ENCODE results near the gene GRB2. TPM values are rescaled to one million over a fixed set of nuclear protein-coding genes. Genes with fewer than 3 reads are reported as not detected.
A peak's percentile ranks its signal among the peaks of the same experiment; 100 is the strongest.

The GRB2 gene
- total RNA-seq, 2 experiments from 2014 or later: 167 to 179 TPM

DNA sequence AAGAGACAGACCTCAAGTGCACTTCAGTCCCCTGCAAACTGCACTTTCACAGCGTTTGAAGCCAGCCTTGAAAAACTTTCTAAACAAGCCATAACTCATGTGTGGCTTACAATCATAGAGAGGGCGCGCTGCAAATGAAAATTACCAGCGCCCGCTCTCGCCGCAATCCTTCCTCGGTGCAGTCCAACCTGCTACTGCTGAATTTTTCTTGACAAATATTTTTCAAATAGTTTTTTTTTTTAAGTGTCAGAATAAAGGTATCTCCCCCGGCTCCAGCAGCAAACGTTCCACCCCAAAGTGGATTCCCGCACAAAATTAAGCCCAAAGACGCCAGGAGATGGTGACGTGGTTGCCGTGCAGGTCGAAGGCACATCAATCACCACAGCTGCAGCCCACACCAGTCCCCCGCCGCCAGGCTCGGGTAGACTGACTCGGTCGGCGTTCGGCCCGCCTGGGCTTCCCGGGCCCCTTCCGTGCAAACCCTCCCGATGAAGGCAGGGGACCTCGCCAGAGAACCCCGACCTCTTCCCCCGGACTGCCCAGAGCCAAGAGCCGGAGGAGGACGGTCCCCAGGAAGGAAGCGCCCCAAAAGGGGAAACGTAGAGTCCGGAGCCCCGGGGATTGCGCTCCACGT, 630 bp downstream of the GRB2 start:
- no peaks in the 10 kb centered on the region for H3K27me3 Mint-ChIP-seq
- H3K27ac Mint-ChIP-seq: peak overlapping the region; percentile 99
- ATAC-seq: peak; percentile 32
- intact Hi-C loops (cut with micrococcal nuclease): loop anchor here (2.0 kb wide), 2 partner anchors 82 to 116 kb away; partner anchors contain the start of gene SLC25A19
- H3K36me3 Mint-ChIP-seq (ENCODE audit: low read depth): peaks cover 11% of the 10 kb centered on the region
- TF ChIP-seq, protein P1, sequence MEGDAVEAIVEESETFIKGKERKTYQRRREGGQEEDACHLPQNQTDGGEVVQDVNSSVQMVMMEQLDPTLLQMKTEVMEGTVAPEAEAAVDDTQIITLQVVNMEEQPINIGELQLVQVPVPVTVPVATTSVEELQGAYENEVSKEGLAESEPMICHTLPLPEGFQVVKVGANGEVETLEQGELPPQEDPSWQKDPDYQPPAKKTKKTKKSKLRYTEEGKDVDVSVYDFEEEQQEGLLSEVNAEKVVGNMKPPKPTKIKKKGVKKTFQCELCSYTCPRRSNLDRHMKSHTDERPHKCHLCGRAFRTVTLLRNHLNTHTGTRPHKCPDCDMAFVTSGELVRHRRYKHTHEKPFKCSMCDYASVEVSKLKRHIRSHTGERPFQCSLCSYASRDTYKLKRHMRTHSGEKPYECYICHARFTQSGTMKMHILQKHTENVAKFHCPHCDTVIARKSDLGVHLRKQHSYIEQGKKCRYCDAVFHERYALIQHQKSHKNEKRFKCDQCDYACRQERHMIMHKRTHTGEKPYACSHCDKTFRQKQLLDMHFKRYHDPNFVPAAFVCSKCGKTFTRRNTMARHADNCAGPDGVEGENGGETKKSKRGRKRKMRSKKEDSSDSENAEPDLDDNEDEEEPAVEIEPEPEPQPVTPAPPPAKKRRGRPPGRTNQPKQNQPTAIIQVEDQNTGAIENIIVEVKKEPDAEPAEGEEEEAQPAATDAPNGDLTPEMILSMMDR (IDR thresholded peaks at IDR 0.05): no peak
- POLR2A ChIA-PET: interaction anchor here (0.9 to 1.8 kb wide), 8 partner anchors 32 to 143 kb away, joined by 3 to 11 read pairs (median 3); partner anchors contain the start of genes MIF4GD and MRPS7
- no peaks in the 10 kb centered on the region for H3K9me3 Mint-ChIP-seq
- CTCF ChIA-PET: interaction anchor here (0.7 to 5.2 kb wide), 7 partner anchors 11 to 134 kb away, joined by 3 to 34 read pairs (median 8); partner anchors contain the start of genes MIF4GD and SLC25A19
- DNase-seq: peak; percentile 76
- H3K4me3 Mint-ChIP-seq: peak overlapping the region; percentile 99
- H3K4me1 Mint-ChIP-seq (ENCODE audit: low read depth): peaks cover 36% of the 10 kb centered on the region

DNA sequence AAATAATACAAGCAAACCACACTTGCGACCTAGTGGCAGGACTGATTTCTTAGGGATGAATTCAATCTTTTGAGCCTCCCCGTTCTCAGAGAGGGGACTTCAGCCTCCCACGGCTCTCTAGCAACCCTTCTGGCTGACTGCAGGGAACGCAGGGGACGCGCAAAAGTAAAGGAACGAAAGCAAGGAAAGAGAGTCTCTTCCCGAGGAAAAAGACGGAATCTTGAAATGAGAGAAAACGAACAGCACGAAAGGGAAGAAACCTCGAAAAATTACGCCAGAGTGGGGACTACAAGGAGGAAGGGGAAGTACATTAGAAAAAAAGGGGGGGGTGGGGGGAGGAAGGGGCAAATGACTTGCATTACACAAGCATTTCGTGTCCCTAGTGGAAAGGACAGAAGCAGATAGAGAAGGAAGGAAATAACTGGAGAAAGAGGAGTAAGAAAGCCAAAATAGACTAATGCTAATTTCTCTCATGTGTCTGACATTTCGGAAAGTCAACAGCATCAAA, 1.2 kb downstream of the GRB2 start:
- CTCF ChIA-PET: interaction anchor here (0.6 to 1.5 kb wide), 12 partner anchors 8 to 142 kb away, joined by 3 to 8 read pairs (median 4); partner anchors contain the start of genes GGA3, MRPS7 and TSEN54

DNA sequence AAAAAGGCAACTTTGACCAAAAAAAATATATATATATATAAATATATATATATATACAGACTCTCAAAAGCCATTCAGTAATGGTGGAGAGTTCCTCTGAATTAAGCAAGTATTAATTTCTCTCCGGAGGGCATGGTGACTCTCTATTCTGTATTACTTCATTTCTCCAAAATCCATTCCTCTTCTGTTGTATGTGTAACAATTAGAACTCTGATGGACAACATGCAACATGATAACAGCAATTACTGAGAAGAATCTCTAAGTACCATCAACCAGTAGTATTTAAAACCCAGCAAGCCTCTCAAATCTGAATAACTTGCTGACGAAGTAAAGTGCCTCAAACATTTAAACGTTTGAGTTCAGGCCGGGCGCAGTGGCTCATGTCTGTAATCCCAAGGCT, 2.3 kb downstream of the GRB2 start:
- TF ChIP-seq, protein P1 (IDR thresholded peaks at IDR 0.05): no peak
- peak overlapping the region; percentile 66 for H3K27ac Mint-ChIP-seq
- POLR2A ChIA-PET: interaction anchor here (1.1 kb wide), 2 partner anchors 8 to 493 kb away, joined by 3 to 6 read pairs; no protein-coding TSS in a partner anchor
- H3K9me3 Mint-ChIP-seq: no peaks in the 10 kb centered on the region
- CTCF ChIA-PET: interaction anchor here (0.8 to 1.5 kb wide), 10 partner anchors 8 to 107 kb away, joined by 3 to 8 read pairs (median 4); no protein-coding TSS in a partner anchor
- no peak for ATAC-seq
- H3K4me1 Mint-ChIP-seq (ENCODE audit: low read depth): peaks cover 42% of the 10 kb centered on the region
- no peak for DNase-seq
- H3K36me3 Mint-ChIP-seq (ENCODE audit: low read depth): peaks cover 13% of the 10 kb centered on the region
- no peaks in the 10 kb centered on the region for H3K27me3 Mint-ChIP-seq
- intact Hi-C loops (cut with micrococcal nuclease): no loop called here
- peak overlapping the region; percentile 99 for H3K4me3 Mint-ChIP-seq

More for the DNA sequence above, 1.2 kb downstream of the GRB2 start:
- intact Hi-C loops (cut with micrococcal nuclease): loop anchor here (2.0 kb wide), 2 partner anchors 81 to 115 kb away; partner anchors contain the start of gene SLC25A19
- Mint-ChIP-seq H3K36me3 (ENCODE audit: low read depth) (peaks cover 11% of the 10 kb centered on the region), H3K9me3 (no peaks in the 10 kb centered on the region), H3K27me3 (no peaks in the 10 kb centered on the region), H3K4me1 (ENCODE audit: low read depth) (peaks cover 36% of the 10 kb centered on the region), H3K4me3 (peak overlapping the region; percentile 99), H3K27ac (peak overlapping the region; percentile 99)
- POLR2A ChIA-PET: interaction anchor here (0.6 to 1.7 kb wide), 7 partner anchors 9 to 491 kb away, joined by 3 to 8 read pairs (median 3); no protein-coding TSS in a partner anchor
- DNase-seq: peak; percentile 68
- TF ChIP-seq, protein P1 (IDR thresholded peaks at IDR 0.05): peak; percentile 82
- no peak for ATAC-seq

DNA sequence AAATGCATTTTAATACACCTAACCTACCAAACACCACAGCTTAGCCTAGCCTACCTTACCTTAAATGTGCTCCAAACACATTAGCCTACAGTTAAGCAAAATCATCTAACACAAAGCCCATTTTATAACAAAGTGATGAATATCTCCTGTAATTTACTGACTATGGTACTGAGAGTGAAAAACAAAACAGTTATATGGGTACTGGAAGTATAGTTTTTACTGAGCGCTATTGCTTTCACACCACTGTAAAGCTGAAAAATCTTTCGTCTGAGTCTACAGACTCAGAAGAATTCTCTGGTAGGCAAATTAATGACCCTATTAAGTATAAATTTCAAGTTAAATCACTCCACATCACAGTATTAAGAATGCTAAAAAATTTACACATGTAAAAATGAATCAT, 3.5 kb downstream of the GRB2 start:
- CTCF ChIA-PET: interaction anchor here (0.7 to 2.3 kb wide), 7 partner anchors 12 to 113 kb away, joined by 3 to 15 read pairs (median 4); partner anchors contain the start of gene SLC25A19
- peaks cover 47% of the 10 kb centered on the region for H3K4me1 Mint-ChIP-seq (ENCODE audit: low read depth)
- TF ChIP-seq, protein P1 (IDR thresholded peaks at IDR 0.05): no peak
- peak overlapping the region; percentile 31 for H3K4me3 Mint-ChIP-seq
- intact Hi-C loops (cut with micrococcal nuclease): no loop called here
- POLR2A ChIA-PET: interaction anchor here (0.9 to 2.3 kb wide), 5 partner anchors 22 to 141 kb away, joined by 3 to 8 read pairs (median 3); partner anchors contain the start of gene SLC25A19
- H3K36me3 Mint-ChIP-seq (ENCODE audit: low read depth): peaks cover 13% of the 10 kb centered on the region
- peak overlapping the region; percentile 75 for H3K27ac Mint-ChIP-seq
- DNase-seq (no peak), ATAC-seq (no peak)
- no peaks in the 10 kb centered on the region for H3K27me3 Mint-ChIP-seq
- no peaks in the 10 kb centered on the region for H3K9me3 Mint-ChIP-seq
